H1 (cell line): ENCODE results near the gene RNF125. TPM values are rescaled to one million over a fixed set of nuclear protein-coding genes. Genes with fewer than 3 reads are reported as not detected.

Experiments
- CTCF ChIA-PET: fragments of 300-600 bp; sonication (Branson Sonifier 250); formaldehyde crosslinking; loops from one replicate; lab custom pipeline; 2021; ENCODE audit not compliant: partially characterized antibody; lab: Charles Lee
- POLR2A ChIA-PET: fragments of 300-600 bp; sonication (Branson Sonifier 250); formaldehyde crosslinking; loops from one replicate; lab custom pipeline; 2021; ENCODE audit warnings: inconsistent platforms; ENCODE audit not compliant: partially characterized antibody; lab: Charles Lee
- DNase-seq, 2 experiments: peaks; one replicate each; pipeline versions ENCODE4 v3.0.0 to v3.0.0-alpha.2; 2010 to 2022; ENCODE audit warnings: low spot score in 2 of 2, low read depth in 1 of 2, mixed read lengths in 1 of 2
- FAIRE-seq: peaks from 2 replicates; lab custom pipeline; 2011; peaks lifted over from hg19 to GRCh38; lab: Jason Lieb, UNC
- H2AFZ ChIP-seq: 2 replicates; pipeline ENCODE4 v1.8.1; 2012; ENCODE audit warnings: low read length, inconsistent platforms
- H2AK5ac ChIP-seq: 2 replicates; pipeline ENCODE4 v1.6.1; 2013; ENCODE audit warnings: low read depth, low read length
- H2BK120ac ChIP-seq: replicated peaks from 2 replicates; pipeline ENCODE3; 2013; ENCODE audit warnings: low read depth, low read length, inconsistent platforms
- H2BK12ac ChIP-seq: 2 replicates; pipeline ENCODE4 v1.6.1; 2013; ENCODE audit warnings: low read depth, low read length
- H2BK15ac ChIP-seq: 2 replicates; pipeline ENCODE4 v1.6.1; 2013; ENCODE audit warnings: low read length
- H2BK20ac ChIP-seq: 2 replicates; pipeline ENCODE4 v1.6.1; 2013; ENCODE audit warnings: low read length
- H2BK5ac ChIP-seq: 2 replicates; pipeline ENCODE4 v1.6.1; 2013; ENCODE audit warnings: low read depth, low read length
- H3K14ac ChIP-seq: 2 replicates; pipeline ENCODE4 v1.6.1; 2013; ENCODE audit warnings: inconsistent platforms; ENCODE audit not compliant: insufficient read length
- H3K18ac ChIP-seq: 2 replicates; pipeline ENCODE4 v1.6.1; 2013; ENCODE audit warnings: low read length; ENCODE audit errors: extremely low read depth
- H3K23ac ChIP-seq: 2 replicates; pipeline ENCODE4 v1.6.1; 2013; ENCODE audit warnings: inconsistent platforms; ENCODE audit not compliant: insufficient read length
- H3K23me2 ChIP-seq: 2 replicates; pipeline ENCODE4 v1.6.1; 2013; ENCODE audit warnings: low read depth, low read length
- H3K27ac ChIP-seq: 2 replicates; pipeline ENCODE4 v1.6.1; 2011; ENCODE audit warnings: low read depth, low read length, inconsistent platforms
- H3K27me3 ChIP-seq, 4 experiments: replicated peaks in 1 of 4; 1 replicate in 1 of 4; 2 replicates in 3 of 4; pipeline versions ENCODE4 v1.6.1 to v1.8.1; 2011 to 2013; ENCODE audit warnings: low read length in 3 of 4, mild to moderate bottlenecking in 3 of 4, inconsistent platforms in 2 of 4, mixed read lengths in 2 of 4, moderate library complexity in 1 of 4; ENCODE audit not compliant: control insufficient read depth in 3 of 4, insufficient read depth in 3 of 4; ENCODE audit errors: extremely low read depth in 1 of 4
- H3K36me3 ChIP-seq, 4 experiments: 2 replicates each; pipeline versions ENCODE4 v1.6.1 to v1.8.1; 2011 to 2013; ENCODE audit warnings: mild to moderate bottlenecking in 4 of 4, low read length in 3 of 4, moderate library complexity in 2 of 4, control low read depth in 1 of 4, inconsistent platforms in 1 of 4; ENCODE audit not compliant: insufficient read depth in 4 of 4, control insufficient read depth in 2 of 4
- H3K4ac ChIP-seq: replicated peaks from 2 replicates; pipeline ENCODE3; 2013; ENCODE audit warnings: low read length, low read depth, mixed read lengths, inconsistent platforms; ENCODE audit not compliant: insufficient read length
- H3K4me1 ChIP-seq, 4 experiments: replicated peaks in 1 of 4; 1 replicate in 1 of 4; 2 replicates in 3 of 4; pipeline versions ENCODE4 v1.6.1 to v1.8.1; 2011 to 2013; ENCODE audit warnings: low read length in 3 of 4, inconsistent platforms in 2 of 4, mixed read lengths in 1 of 4; ENCODE audit not compliant: insufficient read depth in 4 of 4, control insufficient read depth in 3 of 4
- H3K4me2 ChIP-seq, 2 experiments: 2 replicates each; pipeline versions ENCODE4 v1.6.1 to v1.8.1; 2011 to 2013; ENCODE audit warnings: low read depth in 2 of 2, low read length in 2 of 2, control low read depth in 1 of 2, inconsistent platforms in 1 of 2, mild to moderate bottlenecking in 1 of 2; ENCODE audit not compliant: insufficient read depth in 1 of 2
- H3K4me3 ChIP-seq, 4 experiments: fragments of 200-600, 300-600 bp in 1 of 4; sonication (generic), shearing (Covaris generic), sonication (Bioruptor Twin) in 1 of 4; 2 replicates each; pipeline versions ENCODE4 v1.5.1 to v1.8.1; 2011 to 2016; ENCODE audit warnings: low read length in 4 of 4, low read depth in 3 of 4, control low read depth in 2 of 4, inconsistent platforms in 2 of 4, mild to moderate bottlenecking in 2 of 4, mixed read lengths in 1 of 4, moderate library complexity in 1 of 4; ENCODE audit not compliant: insufficient read depth in 2 of 4; ENCODE audit errors: extremely low read depth in 1 of 4
- H3K56ac ChIP-seq: replicated peaks from 2 replicates; pipeline ENCODE3; 2013; ENCODE audit warnings: low read depth, mild to moderate bottlenecking, mixed read lengths, low read length, inconsistent platforms; ENCODE audit not compliant: insufficient read length
- H3K79me1 ChIP-seq: 2 replicates; pipeline ENCODE4 v1.6.1; 2013; ENCODE audit warnings: low read depth, low read length, control low read depth
- H3K79me2 ChIP-seq, 2 experiments: 2 replicates each; pipeline versions ENCODE4 v1.6.1 to v1.8.1; 2012 to 2013; ENCODE audit warnings: low read length in 2 of 2, mild to moderate bottlenecking in 2 of 2, inconsistent platforms in 1 of 2; ENCODE audit not compliant: insufficient read depth in 2 of 2, control insufficient read depth in 1 of 2
- H3K9ac ChIP-seq, 4 experiments: replicated peaks in 1 of 4; 1 replicate in 1 of 4; 2 replicates in 3 of 4; pipeline versions ENCODE4 v1.6.1 to v1.8.1; 2011 to 2013; ENCODE audit warnings: low read depth in 3 of 4, low read length in 3 of 4, control low read depth in 2 of 4, mild to moderate bottlenecking in 2 of 4, moderate library complexity in 2 of 4, inconsistent platforms in 1 of 4; ENCODE audit errors: extremely low read depth in 1 of 4
- H3K9me3 ChIP-seq, 2 experiments: 2 replicates each; pipeline versions ENCODE4 v1.6.1 to v1.8.1; 2012 to 2013; ENCODE audit warnings: mild to moderate bottlenecking in 2 of 2, moderate library complexity in 2 of 2, control low read depth in 1 of 2, inconsistent platforms in 1 of 2, low read depth in 1 of 2, low read length in 1 of 2, mixed read lengths in 1 of 2; ENCODE audit not compliant: insufficient read depth in 2 of 2
- H4K20me1 ChIP-seq, 2 experiments: replicated peaks in 1 of 2; 2 replicates each; pipeline versions ENCODE3 to v1.8.1; 2011 to 2013; ENCODE audit warnings: inconsistent platforms in 2 of 2, low read length in 2 of 2, mild to moderate bottlenecking in 1 of 2; ENCODE audit not compliant: insufficient read depth in 2 of 2, control insufficient read depth in 1 of 2
- H4K5ac ChIP-seq: 2 replicates; pipeline ENCODE4 v1.6.1; 2013; ENCODE audit warnings: low read length, low read depth, mixed read lengths, inconsistent platforms; ENCODE audit not compliant: insufficient read length
- H4K8ac ChIP-seq: 2 replicates; pipeline ENCODE4 v1.8.0; 2013; ENCODE audit warnings: mild to moderate bottlenecking, moderate library complexity, low read length, inconsistent platforms; ENCODE audit not compliant: insufficient read depth; ENCODE audit errors: extremely low read depth
- H4K91ac ChIP-seq: replicated peaks from 2 replicates; pipeline ENCODE3; 2013; ENCODE audit warnings: low read length, mixed read lengths, inconsistent platforms; ENCODE audit not compliant: insufficient read length
- ASH2L ChIP-seq: fragments of 200-600, 300-600 bp; sonication (generic); IDR thresholded peaks from one replicate; pipeline ENCODE4 v1.7.1; 2017; ENCODE audit warnings: low read length
- BRCA1 ChIP-seq: IDR thresholded peaks from 2 replicates; pipeline ENCODE4 v1.6.1; 2012; ENCODE audit warnings: low read depth, low read length, improper control_type of control experiment
- CEBPB ChIP-seq: IDR thresholded peaks from 2 replicates; pipeline ENCODE4 v1.6.1; 2012; ENCODE audit warnings: low read depth, low read length
- EP300 ChIP-seq, 2 experiments: IDR thresholded peaks; 1 replicate in 1 of 2; 2 replicates in 1 of 2; pipeline ENCODE4 v1.6.1; 2011 to 2012; ENCODE audit warnings: low read depth in 2 of 2, low read length in 2 of 2, mild to moderate bottlenecking in 2 of 2, borderline replicate concordance in 1 of 2, inconsistent platforms in 1 of 2, moderate library complexity in 1 of 2
- GABPA ChIP-seq: IDR thresholded peaks from 2 replicates; pipeline ENCODE4 v1.6.1; 2011; ENCODE audit warnings: mild to moderate bottlenecking, low read length, moderate library complexity, borderline replicate concordance; ENCODE audit not compliant: insufficient read depth
- HDAC6 ChIP-seq: IDR thresholded peaks from one replicate; pipeline ENCODE4 v1.7.1; 2012; ENCODE audit warnings: low read depth, mild to moderate bottlenecking, inconsistent platforms, low read length, moderate library complexity
- JUN ChIP-seq: IDR thresholded peaks from 2 replicates; pipeline ENCODE4 v1.6.1; 2011; ENCODE audit warnings: low read depth, mild to moderate bottlenecking, improper control_type of control experiment, low read length
- JUND ChIP-seq: IDR thresholded peaks from 2 replicates; pipeline ENCODE4 v1.6.1; 2011; ENCODE audit warnings: mild to moderate bottlenecking, improper control_type of control experiment, low read length
- RAD21 ChIP-seq, 2 experiments: IDR thresholded peaks in 1 of 2; conservative IDR thresholded peaks in 1 of 2; 2 replicates each; pipeline ENCODE4 v1.6.1; 2011; ENCODE audit warnings: low read depth in 2 of 2, low read length in 2 of 2, improper control_type of control experiment in 1 of 2, inconsistent platforms in 1 of 2, mild to moderate bottlenecking in 1 of 2, moderate library complexity in 1 of 2
- SIN3A ChIP-seq, 2 experiments: IDR thresholded peaks in 1 of 2; conservative IDR thresholded peaks in 1 of 2; 2 replicates each; pipeline ENCODE4 v1.6.1; 2011 to 2012; ENCODE audit warnings: low read length in 2 of 2, improper control_type of control experiment in 1 of 2, low read depth in 1 of 2, mild to moderate bottlenecking in 1 of 2
- WGBS, 2 experiments: shearing (Covaris generic) in 1 of 2; methylation state at CpG; one replicate each; pipeline versions ENCODE4 v1.1.6 to v1.1.7; 2013 to 2015; ENCODE audit warnings: low lambda C conversion rate in 2 of 2, mixed read lengths in 2 of 2, inconsistent platforms in 1 of 2, low coverage in 1 of 2, missing lambda C conversion rate in 1 of 2; ENCODE audit not compliant: insufficient replicate concordance in 2 of 2, insufficient coverage in 1 of 2, insufficient read length in 1 of 2; ENCODE audit errors: extremely low coverage in 1 of 2, missing lambda C conversion rate in 1 of 2; 5-methylcytosine and 5-hydroxymethylcytosine counted together
- polyA plus RNA-seq, 7 experiments: library from polyadenylated mRNA; depleted of rRNA in 3 of 7; stranded (reverse) in 5 of 7; unstranded in 2 of 7; fragments of >200 nt in 5 of 7; fragments of 200-250 nt in 2 of 7; gene quantifications; 1 replicate in 5 of 7; 2 replicates in 1 of 7; 4 replicates in 1 of 7; pipeline versions ENCODE4 v1.2.1 to v1.2.3, GENCODE V29; 2011 to 2013; ENCODE audit warnings: missing spikeins in 2 of 7, mixed read lengths in 2 of 7
- total RNA-seq: library from RNA; stranded (reverse); fragmentation: NEBNext Ultra II Directional; extraction: Animal tissue kit (Norgen Biotek cat#: 25700); gene quantifications from 2 replicates; pipeline ENCODE4 v1.2.1, GENCODE V29; 2021
- TF ChIP-seq, protein P1 (sequence below): IDR thresholded peaks from 2 replicates; pipeline ENCODE4 v1.6.1; 2012; ENCODE audit warnings: low read length, inconsistent platforms

Gene RNF125
- total and polyA plus RNA-seq, 2 of the 8 experiments (the other 6 are each of a cell fraction or from before 2014, with no cell fraction given) = 14.3 to 15.2 TPM

DNA sequence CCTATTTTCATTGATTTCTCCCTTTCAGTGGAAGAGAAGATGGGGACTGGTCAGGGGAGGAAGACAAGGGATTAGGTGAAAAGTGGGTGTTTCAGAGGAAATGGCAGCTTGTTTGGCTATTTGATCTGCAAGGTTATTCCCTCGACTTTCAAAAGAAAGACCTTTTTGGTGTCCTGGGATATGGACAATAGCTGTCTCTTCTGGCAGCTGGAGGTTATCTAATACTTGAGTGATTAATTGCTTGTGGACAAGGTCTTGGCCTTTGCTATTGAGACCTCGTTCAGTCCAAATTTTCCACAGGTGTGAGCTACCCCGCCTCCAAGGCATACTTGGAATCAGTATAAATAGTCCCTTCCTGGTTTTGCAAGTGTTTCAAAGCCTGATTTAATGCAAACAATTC is 42.4 kb upstream of the RNF125 start:
- no peaks in the 10 kb centered on the region for H3K9me3 ChIP-seq
- no peak overlapping the region for H2AK5ac ChIP-seq
- no peaks in the 10 kb centered on the region for H3K79me2 ChIP-seq
- H2BK5ac ChIP-seq = no peak overlapping the region
- H3K27ac ChIP-seq = no peak overlapping the region
- no peaks in the 10 kb centered on the region for H3K79me1 ChIP-seq
- H3K4me2 ChIP-seq = no peak overlapping the region
- H3K56ac ChIP-seq = no peak overlapping the region
- FAIRE-seq (no peak), DNase-seq (no peak)
- no peak overlapping the region for H2BK15ac ChIP-seq
- POLR2A ChIA-PET = interaction anchor here (0.7 to 2.0 kb wide), 2 partner anchors 10 to 33 kb away, joined by 3 to 5 read pairs; partner anchors contain the start of gene TRAPPC8
- H3K18ac ChIP-seq = no peak overlapping the region
- H3K27me3 ChIP-seq = no peaks in the 10 kb centered on the region
- H3K9ac ChIP-seq = no peak overlapping the region
- H3K23me2 ChIP-seq = no peaks in the 10 kb centered on the region
- no peak overlapping the region for H3K23ac ChIP-seq
- H3K14ac ChIP-seq = no peak overlapping the region
- H4K91ac ChIP-seq = no peak overlapping the region
- H2BK120ac ChIP-seq = no peak overlapping the region
- H2BK20ac ChIP-seq = no peak overlapping the region
- WGBS, 2 experiments = 91% methylated on average over 3 of the region's 3 CpGs; no CpG with 5 or more reads in 1 of the 2 experiments
- no peak overlapping the region for H3K4me3 ChIP-seq
- CTCF ChIA-PET = interaction anchor here (0.6 to 3.3 kb wide), 38 partner anchors 9 to 439 kb away, joined by 3 to 25 read pairs (median 4); partner anchors contain the start of genes RNF125, SLC25A52, TRAPPC8 and TTR
- peaks cover 0 to 4% (median 0%) of the 10 kb centered on the region in 4 experiments; a peak in 1 of 7 replicates for H3K4me1 ChIP-seq
- peak overlapping the region; percentile 98; the same call in 1 of the 2 replicates for H2AFZ ChIP-seq
- H4K5ac ChIP-seq = no peak overlapping the region
- H3K4ac ChIP-seq = no peak overlapping the region
- H3K36me3 ChIP-seq = no peaks in the 10 kb centered on the region
- H2BK12ac ChIP-seq = no peak overlapping the region
- no peaks in the 10 kb centered on the region for H4K20me1 ChIP-seq
- no peak overlapping the region for H4K8ac ChIP-seq
- TF ChIP-seq BRCA1 (no peak), HDAC6 (no peak), EP300 (IDR thresholded peaks at IDR 0.05; ENCODE audit: borderline replicate concordance in 1 of 2, low read depth in 2 of 2, low read length in 2 of 2) (no peak), JUND (no peak), GABPA (no peak), RAD21 (IDR thresholded peaks at IDR 0.05 in 1 of 2, conservative IDR thresholded peaks at IDR 0.05 in 1 of 2; ENCODE audit: low read depth in 2 of 2, low read length in 2 of 2) (no peak), ASH2L (no peak), SIN3A (conservative IDR thresholded peaks at IDR 0.05 in 1 of 2, IDR thresholded peaks at IDR 0.05 in 1 of 2; ENCODE audit: low read depth in 1 of 2, low read length in 2 of 2) (no peak), JUN (no peak), CEBPB (no peak)
- TF ChIP-seq, protein P1, sequence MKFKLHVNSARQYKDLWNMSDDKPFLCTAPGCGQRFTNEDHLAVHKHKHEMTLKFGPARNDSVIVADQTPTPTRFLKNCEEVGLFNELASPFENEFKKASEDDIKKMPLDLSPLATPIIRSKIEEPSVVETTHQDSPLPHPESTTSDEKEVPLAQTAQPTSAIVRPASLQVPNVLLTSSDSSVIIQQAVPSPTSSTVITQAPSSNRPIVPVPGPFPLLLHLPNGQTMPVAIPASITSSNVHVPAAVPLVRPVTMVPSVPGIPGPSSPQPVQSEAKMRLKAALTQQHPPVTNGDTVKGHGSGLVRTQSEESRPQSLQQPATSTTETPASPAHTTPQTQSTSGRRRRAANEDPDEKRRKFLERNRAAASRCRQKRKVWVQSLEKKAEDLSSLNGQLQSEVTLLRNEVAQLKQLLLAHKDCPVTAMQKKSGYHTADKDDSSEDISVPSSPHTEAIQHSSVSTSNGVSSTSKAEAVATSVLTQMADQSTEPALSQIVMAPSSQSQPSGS = no peak
